K562 (cell line): Measurements from ENCODE around the gene ATXN1.

Experiments used
- CTCF ChIP-seq, 3 experiments: IDR thresholded peaks in 2 of 3; conservative IDR thresholded peaks in 1 of 3; 2 replicates each; pipeline ENCODE4 v1.5.1; 2011 to 2012; ENCODE audit warnings: low read length in 3 of 3, mild to moderate bottlenecking in 3 of 3, control low read depth in 2 of 3, improper control_type of control experiment in 1 of 3, inconsistent platforms in 1 of 3, low read depth in 1 of 3, mixed read lengths in 1 of 3, moderate library complexity in 1 of 3; ENCODE audit not compliant: insufficient read depth in 2 of 3
- GABPA ChIP-seq: fragments of 200-800 bp; sonication (Bioruptor generic); conservative IDR thresholded peaks from 2 replicates; pipeline ENCODE4 v1.6.1; 2016; ENCODE audit warnings: low read depth, missing genetic modification characterization, missing compliant biosample characterization
- NEUROD1 ChIP-seq: fragments of 150-350 bp; IDR thresholded peaks from 2 replicates; pipeline ENCODE4 v1.6.1; 2014; ENCODE audit warnings: borderline replicate concordance, low read length, low read depth; ENCODE audit not compliant: partially characterized antibody
- POLR2A ChIP-seq: fragments of 450-650 bp; conservative IDR thresholded peaks from 2 replicates; pipeline ENCODE4 v1.6.1; 2016
- POLR2AphosphoS5 ChIP-seq: IDR thresholded peaks from 2 replicates; pipeline ENCODE4 v1.6.1; 2011; ENCODE audit warnings: mild to moderate bottlenecking, low read depth, low read length, moderate library complexity; ENCODE audit not compliant: control insufficient read depth, insufficient read depth
- RREB1 ChIP-seq: fragments of 250-450 bp; sonication (Bioruptor Pico); IDR thresholded peaks from 2 replicates; pipeline ENCODE4 v1.4.0; 2020
- SIN3B ChIP-seq: fragments of 450-650 bp; IDR thresholded peaks from 2 replicates; pipeline ENCODE4 v1.6.1; 2017; ENCODE audit warnings: low read depth, mild to moderate bottlenecking, moderate library complexity
- SMC3 ChIP-seq: conservative IDR thresholded peaks from 2 replicates; pipeline ENCODE4 v1.6.1; 2011; ENCODE audit warnings: low read depth, low read length, improper control_type of control experiment; ENCODE audit not compliant: insufficient read depth
- SREBF2 ChIP-seq: sonication (generic); formaldehyde crosslinking; IDR thresholded peaks from 2 replicates; pipeline ENCODE4 v1.4.0; 2020; ENCODE audit warnings: mild to moderate bottlenecking, missing genetic modification reagents
- TCF3 ChIP-seq: sonication (generic); formaldehyde crosslinking; IDR thresholded peaks from 2 replicates; pipeline ENCODE4 v1.4.0; 2020; ENCODE audit warnings: mild to moderate bottlenecking, missing genetic modification reagents

DNA sequence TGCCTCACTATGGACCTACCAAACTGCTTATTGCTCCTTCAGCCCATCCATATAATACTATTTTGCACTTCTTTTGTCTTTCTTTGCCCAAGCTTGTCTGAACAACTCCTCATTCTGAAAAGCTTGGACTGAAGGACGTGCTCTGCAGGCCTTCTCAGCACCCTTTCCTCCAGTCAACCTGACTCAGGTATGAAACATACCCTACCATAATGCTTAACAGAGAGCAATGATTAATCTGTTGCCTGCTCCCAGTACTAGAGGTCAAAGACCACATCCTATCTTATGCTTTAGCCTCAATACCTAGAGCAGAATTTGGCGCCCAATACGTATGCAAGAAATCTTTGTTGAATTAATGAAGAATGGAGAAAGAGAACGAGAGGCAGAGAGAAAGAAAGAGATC lies 55.2 kb downstream of the ATXN1 start:
- no peak for TF ChIP-seq POLR2A
- TF ChIP-seq CTCF (IDR thresholded peaks at IDR 0.05 in 2 of 3, conservative IDR thresholded peaks at IDR 0.05 in 1 of 3; ENCODE audit: insufficient read depth in 2 of 3, low read depth in 1 of 3, low read length in 3 of 3) = no peak
- TF ChIP-seq SREBF2 (CRISPR knock-in tag) = no peak
- TF ChIP-seq NEUROD1 = no peak
- no peak for TF ChIP-seq SIN3B
- no peak for TF ChIP-seq POLR2AphosphoS5
- TF ChIP-seq SMC3 = no peak
- TF ChIP-seq TCF3 (CRISPR knock-in tag) = no peak
- TF ChIP-seq RREB1 (CRISPR knock-in tag) = no peak
- no peak for TF ChIP-seq GABPA (tag)
